Measurements from ENCODE around the gene MKNK1.

- no peak for TF ChIP-seq EZH2 (IDR thresholded peaks at IDR 0.05; ENCODE audit: insufficient read depth, poor library complexity, severe bottlenecking)
- no peak for TF ChIP-seq EZH2phosphoT487 (IDR thresholded peaks at IDR 0.05; ENCODE audit: insufficient read depth, low read depth)
Measured at GRCh38 chr1:46563341-46563740, 40.7 kb downstream of the MKNK1 start.
